HTR-8/SVneo (cell line): Measurements from ENCODE around the gene MMP19.
"Not testable (repeated sequence)": the region's sequence is repeated elsewhere in the genome, so short reads cannot be mapped to it uniquely, and the experiment has no call there.

ENCODE experiments used
- DNase-seq: peaks from one replicate; pipeline ENCODE4 v3.0.0; 2011; ENCODE audit warnings: low spot score, mixed read lengths; ENCODE audit not compliant: insufficient read length
- FAIRE-seq: peaks from 2 replicates; lab custom pipeline; 2011; peaks lifted over from hg19 to GRCh38; lab: Jason Lieb, UNC

Gene MMP19

DNA sequence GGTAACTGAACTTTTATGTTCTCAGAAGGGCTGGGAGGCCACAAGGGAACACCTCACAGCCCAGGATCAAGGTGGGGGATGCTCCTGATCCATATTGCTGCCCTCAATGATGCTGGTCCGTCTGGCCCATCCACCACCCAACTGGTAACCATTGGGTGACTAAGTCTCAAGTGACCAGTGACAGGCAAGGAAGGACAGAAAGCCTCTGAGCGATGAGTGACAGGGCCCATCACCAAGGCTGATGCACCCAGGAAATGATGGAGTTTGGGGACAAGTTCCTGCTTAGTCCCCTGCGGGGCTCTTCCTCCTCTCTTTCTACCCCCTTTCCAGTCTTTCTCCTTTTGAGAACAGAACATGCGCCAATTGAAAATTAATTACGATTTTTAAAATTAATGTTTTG, 2.6 kb upstream of the MMP19 start:
- FAIRE-seq = no peak
- DNase-seq = no peak

DNA sequence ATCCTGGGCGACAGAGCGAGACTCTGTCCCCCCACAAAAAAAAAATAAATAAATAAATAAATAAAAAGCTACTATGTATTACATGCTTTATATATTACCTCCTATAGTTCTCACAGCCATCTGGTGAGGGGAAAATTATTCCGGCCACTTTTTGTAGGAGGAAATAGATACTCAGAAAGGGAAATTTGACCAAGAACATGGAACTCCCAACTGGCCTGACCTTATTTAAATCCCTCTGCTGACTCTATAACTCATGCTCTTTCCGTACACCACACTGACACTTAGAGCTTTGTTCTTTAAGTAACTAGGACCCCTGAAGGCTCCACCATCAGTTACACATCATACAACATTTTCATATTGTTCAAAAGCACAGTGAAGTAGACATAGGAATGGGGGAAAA, 2.2 kb upstream of the MMP19 start:
- no peak for DNase-seq
- no peak for FAIRE-seq

DNA sequence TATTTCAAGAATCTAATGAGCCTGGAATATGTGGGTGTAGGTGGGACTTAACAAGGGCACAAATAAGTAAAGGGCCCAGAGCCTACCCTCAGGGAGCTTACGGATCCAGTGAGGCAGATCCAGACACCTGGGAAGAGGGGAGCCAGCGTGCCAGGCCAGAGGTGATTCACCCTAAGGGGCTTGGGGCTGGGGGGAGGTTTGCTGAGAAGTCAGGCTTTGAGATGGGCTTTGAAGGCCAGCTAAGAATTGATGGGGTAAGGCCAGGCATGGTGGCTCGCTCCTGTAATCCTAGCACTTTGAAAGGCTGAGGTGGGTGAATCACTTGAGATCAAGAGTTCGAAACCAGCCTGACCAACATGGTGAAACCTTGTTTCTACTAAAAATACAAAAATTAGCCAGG, 695 bp upstream of the MMP19 start:
- DNase-seq (no peak), FAIRE-seq (no peak)

- DNase-seq (no peak), FAIRE-seq (no peak)
These were observed 2.0 kb downstream of the MMP19 start for GRCh38 chr12:55840581-55841351.

DNA sequence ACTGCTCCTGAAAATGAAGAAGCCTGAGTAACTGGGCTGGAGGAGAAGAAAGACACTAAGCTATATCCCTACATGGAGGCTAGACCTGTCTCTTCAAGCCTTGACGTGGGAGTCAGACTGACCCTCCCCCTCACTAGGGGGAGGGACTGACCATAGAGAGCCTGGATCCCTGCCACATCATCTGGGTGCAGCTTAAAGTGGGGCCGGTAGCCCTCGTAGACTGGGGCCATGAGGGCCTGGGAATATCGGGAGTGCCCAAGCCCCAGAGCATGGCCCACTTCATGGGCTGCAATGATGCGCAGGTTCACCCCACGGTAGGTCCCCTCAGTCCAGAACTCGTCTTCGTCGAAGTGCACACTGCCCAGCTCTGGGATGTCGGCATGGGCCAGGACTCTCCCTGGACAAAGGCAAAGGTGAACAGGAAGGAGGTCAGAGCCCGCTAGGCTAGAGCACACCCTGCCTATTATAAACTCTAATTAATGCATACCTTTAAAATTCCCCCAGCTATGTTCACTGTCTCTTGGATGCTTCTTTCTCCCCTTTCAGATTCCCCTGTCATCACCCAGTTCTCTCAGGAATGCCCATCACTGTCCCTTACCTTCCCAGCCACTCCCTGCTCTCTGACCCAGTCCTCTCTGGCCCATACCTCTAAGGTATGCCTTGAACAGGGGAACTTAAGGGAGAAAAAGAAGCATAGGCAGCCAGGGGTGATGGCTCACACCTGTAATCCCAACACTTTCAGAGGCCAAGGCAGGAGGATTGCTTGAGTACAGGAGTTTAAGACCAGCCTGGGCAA, 3.2 kb downstream of the MMP19 start:
- FAIRE-seq (no peak), DNase-seq (no peak)

DNA sequence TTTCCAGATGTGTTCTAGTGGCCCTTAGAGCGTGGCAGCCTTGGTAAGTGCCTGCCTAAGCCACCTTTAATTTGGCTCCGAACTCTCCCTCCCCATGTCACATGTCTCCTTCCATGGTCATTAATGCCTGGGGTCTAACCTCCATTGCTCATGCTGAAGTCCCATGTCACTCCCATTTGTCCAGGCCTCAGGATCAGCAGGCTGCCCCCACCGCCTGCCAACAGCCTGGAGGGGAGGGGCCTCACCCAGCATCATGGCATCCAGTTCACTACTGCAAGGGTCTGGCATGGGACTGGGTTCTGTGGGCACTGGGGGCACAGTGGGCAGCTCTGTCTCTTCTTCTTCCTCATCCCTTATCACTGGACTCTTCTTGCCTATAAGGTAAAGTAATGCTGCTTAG, 4.4 kb downstream of the MMP19 start:
- DNase-seq = no peak
- no peak for FAIRE-seq

DNA sequence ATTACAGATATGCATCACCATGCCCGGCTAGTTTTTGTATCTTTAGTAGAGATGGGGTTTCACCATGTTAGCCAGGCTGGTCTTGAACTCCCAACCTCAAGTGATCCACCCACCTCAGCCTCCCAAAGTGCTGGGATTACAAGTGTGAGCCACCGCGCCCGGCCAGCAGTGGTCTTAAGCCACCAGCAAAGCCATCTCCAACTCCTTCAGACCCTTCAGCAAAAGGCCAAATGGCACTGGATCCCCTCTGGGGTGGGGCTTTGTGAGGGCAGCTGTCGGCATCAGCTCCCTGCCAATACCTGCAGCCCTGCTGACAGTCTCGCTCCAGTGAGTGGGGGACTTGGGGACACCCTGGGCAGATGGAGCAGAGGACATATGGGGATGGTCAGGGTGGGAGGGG, 8.3 kb downstream of the MMP19 start:
- FAIRE-seq = not testable (repeated sequence)

DNA sequence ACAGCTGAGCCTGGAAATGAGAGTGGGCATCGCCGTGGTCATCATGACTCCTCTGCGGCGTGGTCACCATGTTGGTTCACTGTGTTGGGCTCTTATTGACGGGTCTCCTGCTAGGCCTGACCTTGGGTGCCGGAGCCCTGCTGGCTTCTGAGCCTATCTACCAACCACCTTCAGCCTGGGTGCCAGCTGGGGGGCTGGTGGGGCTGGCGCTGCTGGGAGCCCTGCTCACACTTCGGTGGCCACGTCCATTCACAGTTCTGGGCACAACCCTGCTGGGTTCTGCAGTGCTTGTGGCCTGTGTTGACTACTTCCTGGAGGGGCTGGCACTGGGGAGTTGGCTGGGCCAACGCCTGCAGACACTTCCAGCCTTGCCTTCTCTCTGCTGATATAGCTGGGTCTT, 9.7 kb downstream of the MMP19 start:
- FAIRE-seq = no peak
- no peak for DNase-seq

More for the DNA sequence above, 8.3 kb downstream of the MMP19 start:
- not testable (repeated sequence) for DNase-seq

DNA sequence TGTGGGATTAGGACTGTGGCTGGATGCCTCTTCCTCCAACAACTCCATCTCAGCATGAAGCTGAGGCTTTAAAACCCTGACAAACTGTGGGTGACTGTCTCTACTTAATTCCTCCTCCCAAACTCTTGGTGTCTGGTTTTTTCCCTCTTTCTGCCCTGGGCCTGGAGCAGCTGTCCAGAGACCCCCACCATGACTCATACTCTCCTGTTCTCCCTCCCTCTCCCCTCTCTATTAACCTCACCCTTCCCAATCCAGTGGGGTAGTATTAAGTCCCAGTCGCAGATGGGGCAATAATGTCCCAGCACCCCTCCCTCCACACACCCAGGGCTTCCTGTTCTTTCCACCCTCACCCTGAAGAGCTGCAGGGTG, 11.3 kb downstream of the MMP19 start:
- no peak for FAIRE-seq

GRCh38 chr12:55830601-55831446, 11.9 kb downstream of the MMP19 start:
- DNase-seq (peak; percentile 65), FAIRE-seq (peak; percentile 40)

More for the DNA sequence above, 11.3 kb downstream of the MMP19 start:
- no peak for DNase-seq

GRCh38 chr12:55829967-55830600, 12.7 kb downstream of the MMP19 start:
- DNase-seq = peak; percentile 67
- no peak for FAIRE-seq

- DNase-seq (no peak), FAIRE-seq (no peak)
These were observed 14.4 kb downstream of the MMP19 start for GRCh38 chr12:55828357-55828756.

- DNase-seq (no peak), FAIRE-seq (no peak)
These were observed 14.9 kb downstream of the MMP19 start for GRCh38 chr12:55827806-55828205.

DNA sequence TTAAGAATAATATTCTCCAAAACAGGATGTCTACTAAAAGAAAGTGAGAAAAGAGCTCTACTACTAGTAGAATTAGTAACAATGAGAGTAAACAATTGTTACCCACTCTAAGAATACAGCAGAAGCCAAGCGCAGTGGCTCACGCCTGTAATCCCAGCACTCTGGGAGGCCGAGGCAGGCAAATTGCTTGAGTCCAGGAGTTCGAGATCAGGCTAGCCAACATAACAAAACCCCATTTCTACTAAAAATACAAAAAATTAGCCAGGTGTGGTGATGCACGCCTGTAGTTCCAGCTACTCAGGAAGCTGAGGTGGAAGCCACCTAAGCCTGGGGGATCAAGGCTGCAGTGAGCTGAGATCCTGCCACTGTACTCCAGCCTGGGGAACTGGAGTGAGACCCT, 18.0 kb downstream of the MMP19 start:
- FAIRE-seq = no peak
- DNase-seq = no peak

DNA sequence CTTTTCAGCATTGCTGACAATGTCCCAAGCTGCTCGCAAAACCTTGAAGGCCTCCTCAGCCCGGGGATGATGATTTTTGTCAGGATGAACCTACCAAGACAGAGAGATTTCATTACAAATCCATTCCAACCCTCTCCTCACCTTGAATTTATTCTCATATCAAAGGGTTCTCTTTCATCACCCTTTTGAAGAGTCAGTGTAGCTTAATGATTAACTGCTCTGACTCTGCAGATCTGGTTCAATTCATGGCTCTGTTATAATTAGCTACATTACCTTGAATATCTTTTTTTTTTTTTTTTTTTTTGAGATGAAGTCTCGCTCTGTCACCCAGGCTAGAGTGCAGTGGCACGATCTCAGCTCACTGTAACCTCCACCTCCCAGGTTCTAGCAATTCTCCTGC, 19.3 kb downstream of the MMP19 start:
- DNase-seq = no peak
- FAIRE-seq = no peak

DNA sequence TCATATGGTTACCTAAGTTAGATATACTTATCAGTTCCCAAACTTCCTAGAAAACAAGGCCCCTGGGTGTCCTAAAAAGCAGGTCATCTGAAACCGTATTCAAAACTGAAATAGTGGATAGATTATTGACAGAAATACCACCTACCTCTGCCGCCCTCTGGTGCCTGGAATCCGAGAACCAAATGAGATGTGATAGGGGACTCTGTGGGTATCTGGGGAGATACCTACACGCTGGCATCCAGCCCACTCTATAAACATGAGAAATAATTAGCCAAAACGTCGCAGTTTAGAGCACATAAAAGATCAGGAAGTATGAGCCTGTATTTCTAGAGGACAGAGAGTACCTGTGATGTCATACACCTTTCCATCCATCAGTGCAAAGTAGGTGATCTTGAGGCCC, 20.5 kb downstream of the MMP19 start:
- DNase-seq (no peak), FAIRE-seq (no peak)

GRCh38 chr12:55820679-55821078, 22.1 kb downstream of the MMP19 start:
- FAIRE-seq (no peak), DNase-seq (no peak)

DNA sequence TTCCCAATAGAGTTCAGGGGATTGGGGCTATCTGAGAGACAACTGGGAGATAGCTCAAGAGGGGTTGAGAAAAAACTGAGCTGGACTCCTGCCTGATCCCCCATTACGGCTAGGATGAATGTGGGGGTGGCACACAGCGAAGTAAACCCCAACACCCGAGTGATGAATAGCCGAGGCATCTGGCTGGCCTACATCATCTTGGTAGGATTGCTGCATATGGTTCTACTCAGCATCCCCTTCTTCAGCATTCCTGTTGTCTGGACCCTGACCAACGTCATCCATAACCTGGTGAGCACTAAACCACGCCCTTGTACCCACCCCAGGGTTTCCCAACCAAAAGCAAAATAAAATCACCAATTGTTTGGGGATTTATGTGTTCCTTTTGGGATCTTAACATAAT, 23.9 kb downstream of the MMP19 start:
- FAIRE-seq = no peak
- no peak for DNase-seq

- DNase-seq (peak; percentile 48), FAIRE-seq (no peak)
These were observed 24.5 kb downstream of the MMP19 start for GRCh38 chr12:55818140-55818728.
